Measurements from ENCODE around the gene CARS2.

DNA sequence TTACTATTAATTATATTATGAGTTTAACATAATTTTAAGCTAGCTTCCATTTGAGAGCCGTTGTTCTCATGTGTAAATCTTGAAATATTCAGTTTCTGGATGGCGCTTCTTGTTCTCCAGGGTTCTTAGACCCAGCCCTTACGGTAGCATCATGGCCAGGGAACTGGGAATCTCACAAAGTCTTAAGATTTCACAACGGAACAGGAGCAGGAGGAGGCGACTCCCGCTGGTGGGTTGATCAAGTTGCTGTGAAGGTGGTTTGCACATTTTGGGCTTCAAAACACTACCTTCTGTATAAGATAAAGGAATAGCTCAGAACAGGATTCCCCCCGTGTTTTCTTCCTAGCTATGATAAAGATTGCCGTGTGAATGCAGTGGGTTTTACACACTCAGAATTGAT lies 87.7 kb downstream of the CARS2 start:
- TF ChIP-seq EZH2 (IDR thresholded peaks at IDR 0.05) (no peak), POLR2AphosphoS5 (IDR thresholded peaks at IDR 0.05; ENCODE audit: borderline replicate concordance, low read depth, low read length) (no peak), FOXP2 (optimal IDR thresholded peaks at IDR 0.05; ENCODE audit: control extremely low read depth, extremely low read length, insufficient read depth) (no peak)

All from SK-N-MC (cell line).